SU-DHL-6 (cell line): ENCODE results near the gene COBLL1.

ENCODE experiments used
- H2AFZ ChIP-seq: fragments of 200-600 bp; sonication (generic); 2 replicates; pipeline ENCODE4 v1.6.1; 2014; ENCODE audit warnings: low read depth, mild to moderate bottlenecking, moderate library complexity, mixed read lengths, antibody characterized with exemption, low read length; ENCODE audit not compliant: severe bottlenecking
- H3F3A ChIP-seq: fragments of 200-600 bp; shearing (Covaris generic); 2 replicates; pipeline ENCODE4 v1.6.0; 2016; ENCODE audit warnings: antibody characterized with exemption, mild to moderate bottlenecking; ENCODE audit not compliant: insufficient read depth
- H3K27ac ChIP-seq: fragments of 200-600 bp; sonication (generic); 2 replicates; pipeline ENCODE4 v1.5.1; 2016; ENCODE audit warnings: low read depth, mild to moderate bottlenecking, low read length, moderate library complexity, mixed read lengths
- H3K27me3 ChIP-seq: fragments of 200-600 bp; sonication (generic), shearing (Covaris generic); 2 replicates; pipeline ENCODE4 v1.6.0; 2014; ENCODE audit warnings: mild to moderate bottlenecking, low read length
- H3K36me3 ChIP-seq: fragments of 200-600 bp; sonication (generic); 2 replicates; pipeline ENCODE4 v1.6.1; 2014; ENCODE audit warnings: mild to moderate bottlenecking, low read length, mixed read lengths
- H3K4me2 ChIP-seq: fragments of 300-600, 200-600 bp; shearing (Covaris generic), sonication (generic); 2 replicates; pipeline ENCODE4 v1.6.0; 2014; ENCODE audit warnings: low read length, low read depth, mild to moderate bottlenecking; ENCODE audit not compliant: poor library complexity, severe bottlenecking
- H3K4me3 ChIP-seq: fragments of 200-600 bp; sonication (generic); 2 replicates; pipeline ENCODE4 v1.5.1; 2014; ENCODE audit warnings: antibody characterized with exemption, low read length, mild to moderate bottlenecking, mixed read lengths; ENCODE audit not compliant: insufficient read depth, poor library complexity, severe bottlenecking
- H3K79me2 ChIP-seq: fragments of 200-600 bp; sonication (generic); 2 replicates; pipeline ENCODE4 v1.6.1; 2014; ENCODE audit warnings: mild to moderate bottlenecking, low read length, moderate library complexity; ENCODE audit not compliant: insufficient read depth
- H3K9ac ChIP-seq: fragments of 200-600 bp; sonication (generic); 2 replicates; pipeline ENCODE4 v1.7.0; 2014; ENCODE audit warnings: mild to moderate bottlenecking, low read length
- H3K9me2 ChIP-seq: fragments of 200-600 bp; sonication (generic); replicated peaks from 2 replicates; pipeline ENCODE4 v1.6.1; 2014; ENCODE audit warnings: low read length; ENCODE audit not compliant: insufficient read depth
- H3K9me3 ChIP-seq: fragments of 200-600 bp; sonication (generic); 2 replicates; pipeline ENCODE4 v1.6.1; 2014; ENCODE audit warnings: low read length, mixed read lengths; ENCODE audit not compliant: insufficient read depth
- H4K20me1 ChIP-seq: fragments of 200-600 bp; sonication (generic); 2 replicates; pipeline ENCODE4 v1.6.1; 2014; ENCODE audit warnings: low read depth, mild to moderate bottlenecking, antibody characterized with exemption, low read length, moderate library complexity, mixed read lengths
- EZH2phosphoT487 ChIP-seq: fragments of 200-600 bp; sonication (generic), shearing (Covaris generic); conservative IDR thresholded peaks from 2 replicates; pipeline ENCODE4 v1.6.1; 2018; ENCODE audit warnings: mild to moderate bottlenecking, antibody characterized with exemption, low read length, moderate library complexity, mixed read lengths
- TF ChIP-seq, protein P1 (sequence below): fragments of 200-600 bp; sonication (generic); IDR thresholded peaks from one replicate; pipeline ENCODE4 v1.5.1; 2017; ENCODE audit warnings: antibody characterized with exemption, mild to moderate bottlenecking, low read length, moderate library complexity; ENCODE audit not compliant: insufficient read depth, poor library complexity, severe bottlenecking

The COBLL1 gene

DNA sequence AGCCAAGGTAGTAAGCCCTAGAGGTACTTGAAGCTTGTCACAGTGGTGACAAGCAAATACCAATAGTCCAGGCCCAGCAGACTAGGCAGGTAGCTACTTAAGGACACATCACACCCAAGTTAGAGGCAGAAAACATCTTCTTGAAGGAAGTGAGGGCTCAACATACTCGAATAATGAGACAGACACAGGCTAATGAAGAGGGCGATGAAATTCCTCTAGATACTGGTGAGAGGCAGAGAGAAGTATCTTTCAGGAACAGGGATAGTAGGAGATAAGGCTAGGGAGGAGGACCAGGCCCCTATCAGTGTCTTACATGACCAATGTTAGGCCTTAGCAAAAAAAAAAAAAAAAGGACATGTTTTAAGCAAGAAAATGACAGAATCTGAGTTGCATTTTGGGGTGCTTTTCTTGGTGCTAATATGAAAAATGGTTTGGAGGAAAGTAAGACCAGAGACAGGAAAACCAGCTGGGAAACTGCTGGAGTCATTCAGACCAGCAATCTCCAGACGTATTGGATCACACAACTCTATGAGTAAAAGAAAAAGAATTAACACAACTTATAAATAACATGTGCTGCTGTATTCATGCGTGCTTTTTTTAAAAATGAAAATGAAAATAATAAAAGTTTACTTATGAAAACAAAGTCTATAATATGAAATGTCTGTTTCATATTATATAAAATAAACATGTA is 37.7 kb downstream of the COBLL1 start:
- H3K27ac ChIP-seq: no peak overlapping the region
- H3F3A ChIP-seq: no peaks in the 10 kb centered on the region
- no peak overlapping the region for H2AFZ ChIP-seq
- no peak overlapping the region for H3K4me2 ChIP-seq
- H3K4me3 ChIP-seq: no peak overlapping the region
- H3K9me2 ChIP-seq: no peaks in the 10 kb centered on the region
- H3K79me2 ChIP-seq: no peaks in the 10 kb centered on the region
- no peaks in the 10 kb centered on the region for H3K27me3 ChIP-seq
- H4K20me1 ChIP-seq: no peaks in the 10 kb centered on the region
- H3K9ac ChIP-seq: no peak overlapping the region
- H3K36me3 ChIP-seq: no peaks in the 10 kb centered on the region
- TF ChIP-seq EZH2phosphoT487: no peak
- TF ChIP-seq, protein P1, sequence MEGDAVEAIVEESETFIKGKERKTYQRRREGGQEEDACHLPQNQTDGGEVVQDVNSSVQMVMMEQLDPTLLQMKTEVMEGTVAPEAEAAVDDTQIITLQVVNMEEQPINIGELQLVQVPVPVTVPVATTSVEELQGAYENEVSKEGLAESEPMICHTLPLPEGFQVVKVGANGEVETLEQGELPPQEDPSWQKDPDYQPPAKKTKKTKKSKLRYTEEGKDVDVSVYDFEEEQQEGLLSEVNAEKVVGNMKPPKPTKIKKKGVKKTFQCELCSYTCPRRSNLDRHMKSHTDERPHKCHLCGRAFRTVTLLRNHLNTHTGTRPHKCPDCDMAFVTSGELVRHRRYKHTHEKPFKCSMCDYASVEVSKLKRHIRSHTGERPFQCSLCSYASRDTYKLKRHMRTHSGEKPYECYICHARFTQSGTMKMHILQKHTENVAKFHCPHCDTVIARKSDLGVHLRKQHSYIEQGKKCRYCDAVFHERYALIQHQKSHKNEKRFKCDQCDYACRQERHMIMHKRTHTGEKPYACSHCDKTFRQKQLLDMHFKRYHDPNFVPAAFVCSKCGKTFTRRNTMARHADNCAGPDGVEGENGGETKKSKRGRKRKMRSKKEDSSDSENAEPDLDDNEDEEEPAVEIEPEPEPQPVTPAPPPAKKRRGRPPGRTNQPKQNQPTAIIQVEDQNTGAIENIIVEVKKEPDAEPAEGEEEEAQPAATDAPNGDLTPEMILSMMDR: no peak
- H3K9me3 ChIP-seq: no peaks in the 10 kb centered on the region

DNA sequence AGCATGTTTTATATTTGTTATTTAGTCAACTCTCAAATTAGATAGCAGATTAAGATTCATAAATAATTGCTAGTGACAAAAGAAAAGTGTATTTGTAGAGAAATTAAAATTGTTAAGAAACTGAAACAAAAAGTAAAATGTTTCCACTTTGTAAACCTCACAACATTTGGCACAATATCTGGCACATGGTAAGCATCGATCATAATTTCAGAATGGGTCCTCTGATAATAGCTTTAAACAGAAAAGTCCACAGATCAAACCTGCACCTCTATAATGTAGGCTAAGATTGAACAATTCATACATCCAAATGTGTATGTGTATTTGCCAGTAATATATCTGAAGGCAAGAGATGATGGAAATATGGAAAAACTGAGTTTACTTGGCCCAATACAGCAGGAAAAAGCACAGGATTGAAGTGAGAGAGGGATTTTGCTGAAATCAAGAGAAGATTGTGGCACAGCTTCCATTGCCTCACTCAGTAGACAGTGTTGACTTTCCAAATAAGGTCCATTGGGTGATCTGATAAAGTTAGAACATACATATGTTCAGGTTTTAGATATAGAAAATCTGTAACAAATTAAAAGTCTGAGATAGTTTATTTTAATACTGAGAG is 39.4 kb downstream of the COBLL1 start:
- Histone ChIP-seq H3K27me3 (no peaks in the 10 kb centered on the region), H3K9me3 (no peaks in the 10 kb centered on the region), H3K79me2 (no peaks in the 10 kb centered on the region), H3K9ac (no peak overlapping the region), H3K4me2 (no peak overlapping the region), H2AFZ (no peak overlapping the region), H3K9me2 (no peaks in the 10 kb centered on the region), H3K27ac (no peak overlapping the region), H3K4me3 (no peak overlapping the region), H4K20me1 (no peaks in the 10 kb centered on the region), H3K36me3 (no peaks in the 10 kb centered on the region), H3F3A (no peaks in the 10 kb centered on the region)
- no peak for TF ChIP-seq EZH2phosphoT487
- TF ChIP-seq, protein P1: no peak

DNA sequence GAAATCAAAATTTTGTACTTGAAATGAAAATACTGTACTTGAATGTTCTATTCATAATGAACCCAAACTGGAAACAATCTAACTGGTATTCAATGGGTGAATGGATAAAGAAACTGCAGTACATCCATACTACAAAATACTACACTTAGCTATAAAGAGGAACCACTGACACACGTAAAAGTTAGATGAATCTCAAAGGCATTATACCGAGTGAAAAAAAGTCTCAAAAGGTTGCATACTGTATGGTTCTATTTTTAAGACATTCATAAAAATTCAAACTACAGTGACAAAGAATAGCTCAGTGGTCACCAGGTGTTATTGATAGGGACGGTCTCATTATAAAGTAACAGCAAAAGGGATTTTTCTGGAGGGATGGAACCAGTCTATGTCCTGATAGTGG is 41.1 kb downstream of the COBLL1 start:
- Histone ChIP-seq H3K4me3 (no peak overlapping the region), H3K27ac (no peak overlapping the region), H4K20me1 (no peaks in the 10 kb centered on the region), H3K9me2 (no peaks in the 10 kb centered on the region), H3K27me3 (no peaks in the 10 kb centered on the region), H3K4me2 (no peak overlapping the region), H3K9me3 (no peaks in the 10 kb centered on the region), H3K36me3 (no peaks in the 10 kb centered on the region), H3K9ac (no peak overlapping the region), H3F3A (no peaks in the 10 kb centered on the region), H3K79me2 (no peaks in the 10 kb centered on the region), H2AFZ (no peak overlapping the region)
- no peak for TF ChIP-seq EZH2phosphoT487
- TF ChIP-seq, protein P1: no peak
